MV-4-11 (cell line): ENCODE measurements around the gene SLC16A11.
A peak's percentile ranks its signal among the peaks of the same experiment; 100 is the strongest.
"Not testable (repeated sequence)": the region's sequence is repeated elsewhere in the genome, so short reads cannot be mapped to it uniquely, and the experiment has no call there.

Experiments used
- DNase-seq: peaks from one replicate; lab custom pipeline; 2025; lab: John Stamatoyannopoulos, UW

The SLC16A11 gene

GRCh38 chr17:7005716-7006115 is 38.2 kb downstream of the SLC16A11 start:
- no peak for DNase-seq

DNA sequence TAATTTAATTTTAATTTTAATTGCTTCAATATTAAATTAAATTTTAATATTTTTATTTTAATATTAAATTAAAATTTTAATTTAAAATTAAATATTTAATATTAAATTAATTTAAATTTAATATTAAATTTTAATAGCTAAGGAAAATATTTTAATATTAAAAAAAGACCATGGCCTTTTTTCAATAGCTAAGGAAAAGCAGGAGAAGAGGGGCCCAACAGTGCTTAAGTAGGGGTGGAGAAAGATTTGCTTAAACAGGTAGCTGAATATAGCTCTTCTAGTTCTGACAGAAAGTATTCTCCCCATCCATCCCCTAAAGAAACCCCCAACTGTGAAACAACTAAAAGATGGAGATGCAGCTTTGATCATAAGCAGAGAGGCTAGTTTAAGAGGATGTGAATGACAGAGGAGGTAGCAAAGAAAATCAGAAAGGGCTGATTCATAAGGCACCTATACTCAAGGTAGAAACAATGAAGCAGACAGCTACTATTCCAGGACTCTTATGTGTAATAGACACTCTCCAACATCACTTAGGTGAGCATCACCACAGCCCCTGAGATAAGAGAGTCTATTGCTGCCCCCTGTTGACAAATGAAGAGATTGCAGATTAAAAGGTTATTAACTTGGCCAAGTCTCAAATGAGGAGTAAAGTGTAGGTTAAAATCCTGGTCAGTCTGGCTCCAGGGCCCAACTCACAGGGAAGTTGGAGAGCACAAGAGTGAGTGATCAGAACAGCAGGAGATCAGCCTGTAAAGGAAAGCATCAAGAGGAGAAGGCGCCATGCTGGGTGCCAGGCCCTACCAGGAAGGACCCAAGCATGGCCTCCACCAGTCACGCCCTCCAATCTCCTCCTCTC is 39.3 kb downstream of the SLC16A11 start:
- DNase-seq: peak; percentile 68

DNA sequence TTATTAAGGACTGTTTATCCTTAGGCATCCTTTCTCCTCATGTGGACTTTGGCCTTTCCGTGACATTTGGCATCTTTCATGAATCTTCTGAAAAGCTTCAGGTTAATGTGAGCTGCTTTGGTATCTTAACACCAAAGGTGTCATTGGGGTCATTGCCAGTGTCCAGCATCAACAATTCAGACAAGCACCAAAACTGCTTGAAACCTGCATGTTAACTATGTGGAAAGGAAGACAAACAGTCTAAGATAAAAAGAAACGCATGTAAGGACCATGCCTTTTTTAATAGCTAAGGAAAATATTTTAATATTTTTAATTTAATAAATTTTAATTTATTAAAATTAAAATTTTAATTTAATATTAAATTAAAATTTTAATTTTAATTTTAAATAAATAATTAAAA is 40.1 kb downstream of the SLC16A11 start:
- no peak for DNase-seq

DNA sequence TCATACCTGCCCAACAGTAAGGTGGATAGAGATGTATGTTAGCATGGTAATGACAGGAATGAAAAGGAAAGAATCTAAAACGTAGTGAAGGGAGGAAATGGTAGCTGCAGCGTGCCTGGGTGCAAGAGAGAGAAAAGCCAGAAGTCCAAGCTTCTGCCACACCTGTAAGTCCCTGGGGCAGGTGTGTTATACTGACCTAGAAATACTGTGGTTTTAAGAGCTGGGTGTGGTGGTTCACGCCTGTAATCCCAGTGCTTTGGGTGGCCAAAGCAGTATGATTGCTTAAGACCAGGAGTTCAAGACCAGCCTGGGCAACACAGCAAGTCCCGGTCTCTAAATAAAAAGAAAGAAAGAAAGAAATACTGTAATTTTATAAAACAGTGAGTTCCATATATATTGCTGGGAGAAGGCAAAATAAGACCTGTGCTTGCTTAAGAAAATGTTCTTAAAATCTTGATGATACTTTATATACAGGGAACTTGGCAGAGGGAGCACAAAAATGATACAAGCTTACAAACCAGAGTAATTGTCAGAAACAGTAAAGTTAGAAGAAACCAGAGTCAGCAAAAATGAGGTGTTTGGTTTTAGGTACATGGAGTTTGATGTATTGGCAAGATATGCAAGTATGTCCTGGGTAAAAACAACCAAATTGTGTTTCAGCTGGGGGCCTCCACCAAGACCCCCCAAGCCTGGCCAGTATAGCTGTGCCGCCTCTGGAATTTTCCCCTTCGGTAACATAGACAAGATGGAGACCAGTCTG is 41.4 kb downstream of the SLC16A11 start:
- DNase-seq: no peak

DNA sequence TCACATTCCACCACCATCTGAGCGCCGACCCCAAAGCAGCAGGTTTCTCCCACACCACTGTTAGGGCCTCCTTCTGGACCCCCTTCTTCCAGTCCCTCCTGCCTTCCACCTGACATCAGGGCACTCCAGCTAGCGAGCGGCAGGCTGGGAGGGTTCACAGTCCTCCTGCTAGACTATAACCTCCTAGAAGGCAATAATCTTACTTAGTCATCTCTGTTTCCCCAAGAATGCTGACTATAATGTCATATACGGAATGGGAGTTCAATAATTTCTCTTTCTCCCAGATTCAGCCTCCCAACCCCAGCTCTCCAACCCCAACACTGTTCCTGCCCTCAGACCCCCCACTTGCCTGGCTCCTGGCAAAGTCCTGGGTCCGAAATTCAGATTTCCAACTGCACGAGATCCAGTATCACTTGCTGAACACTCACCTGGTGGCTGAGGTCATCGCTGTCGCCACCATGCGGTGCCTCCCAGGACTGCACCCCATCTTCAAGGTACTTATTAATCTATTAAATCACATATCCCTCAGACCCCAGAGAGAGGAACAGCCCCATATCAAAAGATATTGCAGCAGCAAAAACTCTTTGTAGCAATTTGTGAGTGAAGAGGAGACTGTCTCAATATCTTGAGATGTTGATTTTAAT is 42.5 kb downstream of the SLC16A11 start:
- no peak for DNase-seq

- DNase-seq: no peak
Observed at GRCh38 chr17:6998855-6999508, 44.9 kb downstream of the SLC16A11 start.

DNA sequence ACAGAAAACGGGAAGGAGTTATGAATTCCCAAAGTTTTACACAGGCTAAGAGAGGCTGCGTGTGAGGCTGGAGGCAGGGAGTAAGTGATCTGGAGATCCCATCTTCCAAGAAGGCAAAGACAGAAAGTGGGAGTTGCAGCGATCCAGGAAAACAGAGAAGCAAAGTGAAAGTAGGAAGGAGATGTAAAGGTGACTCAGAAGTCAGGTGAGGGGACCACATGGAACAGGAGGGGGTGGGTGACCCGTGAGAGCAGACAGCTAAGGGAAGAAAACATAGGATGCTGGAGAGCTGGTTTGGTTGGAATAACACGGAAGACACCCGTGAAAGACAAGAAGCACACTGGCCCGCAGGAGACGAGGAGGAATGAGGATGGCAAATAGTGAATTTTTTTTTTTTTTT is 46.7 kb downstream of the SLC16A11 start:
- no peak for DNase-seq

DNA sequence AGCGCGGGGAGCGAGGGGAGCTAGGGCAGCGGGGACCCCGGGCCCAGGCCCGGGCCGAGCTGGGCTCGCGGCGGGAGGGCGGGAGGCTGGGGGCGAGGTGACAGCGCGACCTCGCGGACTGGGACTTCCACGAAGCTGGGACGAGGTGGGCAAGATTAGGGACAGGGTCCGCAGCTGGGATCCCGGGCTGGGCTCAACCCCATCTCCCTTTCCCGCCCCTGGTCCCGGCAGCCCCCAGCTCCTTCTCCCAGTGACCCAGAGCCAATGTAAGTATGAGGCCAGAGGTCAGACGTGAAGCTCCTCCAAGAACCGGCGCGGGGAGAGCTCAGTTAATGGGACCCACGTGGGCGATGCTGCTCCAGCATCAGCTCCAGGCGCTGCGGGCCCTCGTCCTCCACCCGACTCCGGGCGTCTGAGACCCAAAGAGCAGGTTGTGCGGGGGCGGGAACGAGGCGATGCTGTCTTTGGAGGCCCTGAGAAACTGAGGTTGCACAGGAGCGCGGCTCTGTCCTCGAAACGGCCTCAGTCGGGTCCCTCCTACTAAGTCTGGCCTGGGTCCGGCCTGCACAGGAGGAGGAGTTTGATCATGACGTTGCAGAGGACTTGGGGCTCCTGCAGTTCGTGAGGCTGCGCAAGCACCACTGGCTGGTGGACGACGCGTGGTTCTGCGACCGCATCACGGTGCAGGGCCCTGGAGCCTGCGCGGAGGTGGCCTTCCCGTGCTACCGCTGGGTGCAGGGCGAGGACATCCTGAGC is 47.5 kb downstream of the SLC16A11 start:
- no peak for DNase-seq

- peak; percentile 47 for DNase-seq
Observed at GRCh38 chr17:6995500-6996255, 48.2 kb downstream of the SLC16A11 start, which contains the start of gene ALOX12. ALOX12 (plus strand) TSS chr17:6996049; CDS start chr17:6996118, 69 bp downstream.

- DNase-seq: no peak
Observed at GRCh38 chr17:6994666-6995256, 49.1 kb downstream of the SLC16A11 start.

DNA sequence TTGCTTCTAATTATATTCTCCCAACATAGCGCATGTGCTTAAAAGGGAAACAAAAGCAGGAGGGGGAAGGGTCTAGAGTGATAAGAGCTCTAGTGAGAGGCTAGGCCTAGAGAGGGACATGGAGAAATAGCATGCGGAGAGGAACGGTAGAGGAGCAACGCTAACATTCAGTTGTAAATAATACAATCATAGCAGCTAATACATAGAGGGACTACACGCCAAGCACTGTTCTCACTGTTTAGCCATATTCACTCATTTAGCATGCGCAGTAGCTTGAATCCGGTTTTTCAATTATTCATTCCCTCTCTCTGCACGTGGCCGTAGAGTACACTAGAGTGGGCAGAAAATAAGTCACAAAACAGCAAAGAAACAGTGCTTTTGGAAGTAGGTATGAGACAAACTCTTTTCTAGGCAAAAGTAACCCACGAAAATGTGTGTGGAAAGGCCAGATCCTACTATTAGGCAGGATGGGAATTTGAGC is 49.7 kb downstream of the SLC16A11 start:
- DNase-seq: peak; percentile 47

GRCh38 chr17:6993613-6994056 is 50.3 kb downstream of the SLC16A11 start:
- not testable (repeated sequence) for DNase-seq
